ENCODE measurements around the gene ANTKMT.

- TF ChIP-seq CTCF (IDR thresholded peaks at IDR 0.05): no peak
- TF ChIP-seq EZH2 (IDR thresholded peaks at IDR 0.05): no peak
These were observed 15.1 kb downstream of the ANTKMT start for GRCh38 chr16:735982-736453.
